Psoas muscle (tissue), 8 donors: ENCODE results near the gene CDH4. TPM values are rescaled to one million over a fixed set of nuclear protein-coding genes. Genes with fewer than 3 reads are reported as not detected.

Experiments
- ATAC-seq, 4 donors: fragments of 200-7000 bp; cut with Tn5 transposase; one replicate each; pipeline ENCODE4 v1.9.1; 2020; ENCODE audit warnings: moderate library complexity in 3 of 4, mild to moderate bottlenecking in 2 of 4
- DNase-seq, 2 donors: peaks; one replicate each; pipeline ENCODE4 v3.0.0-alpha.2; 2020
- H3K27ac ChIP-seq: fragments of 200-600 bp; one replicate; pipeline ENCODE4 v1.8.0; 2022
- H3K27me3 ChIP-seq, 3 donors: fragments of 200-600 bp in 1 of 3; one replicate each; pipeline versions ENCODE4 v1.6.1 to v1.8.0; 2013 to 2022; ENCODE audit warnings: low read length in 2 of 3, mild to moderate bottlenecking in 2 of 3, moderate library complexity in 1 of 3; ENCODE audit not compliant: insufficient read depth in 3 of 3
- H3K36me3 ChIP-seq, 2 donors: fragments of 200-600 bp in 1 of 2; one replicate each; pipeline versions ENCODE4 v1.6.1 to v1.8.0; 2013 to 2022; ENCODE audit warnings: low read depth in 1 of 2, mild to moderate bottlenecking in 1 of 2, moderate library complexity in 1 of 2; ENCODE audit not compliant: insufficient read depth in 1 of 2
- H3K4me1 ChIP-seq: fragments of 200-600 bp; one replicate; pipeline ENCODE4 v1.8.0; 2022
- H3K4me3 ChIP-seq: fragments of 200-600 bp; one replicate; pipeline ENCODE4 v1.8.0; 2022; ENCODE audit warnings: mild to moderate bottlenecking
- H3K9me3 ChIP-seq: fragments of 200-600 bp; one replicate; pipeline ENCODE4 v1.8.0; 2022
- CTCF ChIP-seq: fragments of 200-600 bp; IDR thresholded peaks from one replicate; pipeline ENCODE4 v1.8.0; 2022; ENCODE audit warnings: antibody characterized with exemption
- WGBS, 3 donors: extraction: QIAGEN DNeasy Blood & Tissue Kit; methylation state at CpG; one replicate each; pipeline versions ENCODE4 v1.1.6 to v1.1.7; 2013; 5-methylcytosine and 5-hydroxymethylcytosine counted together
- intact Hi-C, 2 donors: fragments of 100-400 bp; cut with DNase I; formaldehyde crosslinking; loops; one replicate each; pipeline versions ENCODE4 v1.11.0 to v1.14.2; 2022
- polyA plus RNA-seq, 3 donors: library from polyadenylated mRNA; stranded (reverse); fragments of 200-250 nt; gene quantifications; one replicate each; pipeline ENCODE4 v1.2.3, GENCODE V29; 2013
- total RNA-seq, 4 donors: library from RNA; stranded (reverse); fragmentation: NEBNext Ultra II Directional in 2 of 4; extraction: Animal tissue kit (Norgen Biotek cat#: 25700) in 2 of 4; gene quantifications; one replicate each; pipeline versions ENCODE4 v1.2.1 to v1.2.4, GENCODE V29; 2021 to 2023
- donor health status: healthy with polysubstance abuse.
- donor health status: DM: no; HTN: no; CAD: no; lungs with moderate emphysema.
- donor health status: Bipolar disorder and iron deficiency.
- donor health status: healthy.
- donor health status: DM: yes; HTN: yes; CAD: no.
- donor health status: DM: no; HTN: no; CAD: no.
- donor health status: DM: no; HTN: no; CAD: no.
- donor health status: DM: yes; HTN: yes; CAD: no.

Gene CDH4
- total and polyA plus RNA-seq, 7 donors, result 0.26 to 1.0 (median 0.34) TPM

DNA sequence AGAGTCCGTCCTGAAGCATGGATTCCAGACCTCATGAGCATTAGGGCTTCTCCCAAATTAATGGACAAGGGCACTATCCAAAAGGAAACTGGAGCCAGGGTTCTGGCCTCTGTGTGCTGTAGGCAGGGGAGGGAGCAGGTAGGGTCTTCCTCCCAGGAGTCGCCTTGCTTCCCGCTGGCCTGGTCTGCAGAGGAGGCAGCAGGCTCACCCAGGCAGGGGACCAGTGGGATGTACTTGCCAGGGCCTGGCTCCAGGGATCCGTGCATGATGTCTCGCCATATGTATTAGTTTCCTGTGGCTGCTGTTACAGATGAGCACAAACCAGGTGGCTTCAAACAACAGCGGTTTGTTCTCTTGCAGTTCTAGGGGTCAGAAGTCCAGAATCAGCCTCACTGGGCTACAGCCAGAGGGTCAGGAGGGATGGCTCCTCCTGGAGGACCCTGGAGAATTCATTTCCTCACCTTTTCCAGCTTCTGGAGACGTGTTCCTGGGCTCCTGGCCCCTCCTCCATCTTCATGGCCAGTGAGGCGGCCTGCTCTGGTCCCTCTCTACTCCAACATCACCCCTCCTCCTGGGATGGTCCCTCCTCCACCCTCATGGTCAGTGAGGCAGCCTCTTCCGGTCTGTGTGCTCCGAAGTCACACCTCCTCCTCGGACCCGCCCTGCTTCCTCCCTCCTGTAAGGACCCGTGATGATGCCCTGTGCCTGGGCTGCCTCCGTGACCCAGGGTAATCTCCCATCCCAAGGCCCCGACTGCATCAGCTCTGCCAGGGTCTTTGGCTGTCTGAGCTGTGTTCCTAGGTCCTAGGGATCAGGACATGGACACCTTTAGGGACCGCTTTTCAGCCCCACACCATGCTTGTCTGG, 329.1 kb downstream of the CDH4 start:
- no peak for TF ChIP-seq CTCF
- intact Hi-C loops, result no loop called here
- 72 to 85% (median 81%) methylated on average over 16 of the region's 16 CpGs for WGBS, 3 donors
- H3K9me3 ChIP-seq, result no peaks in the 10 kb centered on the region
- DNase-seq (no peak), ATAC-seq (no peak)
- no peaks in the 10 kb centered on the region for H3K4me1 ChIP-seq
- H3K27ac ChIP-seq, result no peak overlapping the region
- H3K4me3 ChIP-seq, result no peak overlapping the region
- no peaks in the 10 kb centered on the region for H3K27me3 ChIP-seq
- no peaks in the 10 kb centered on the region for H3K36me3 ChIP-seq

- intact Hi-C loops, result no loop called here
Observed at GRCh38 chr20:61581825-61582188, 329.7 kb downstream of the CDH4 start.

DNA sequence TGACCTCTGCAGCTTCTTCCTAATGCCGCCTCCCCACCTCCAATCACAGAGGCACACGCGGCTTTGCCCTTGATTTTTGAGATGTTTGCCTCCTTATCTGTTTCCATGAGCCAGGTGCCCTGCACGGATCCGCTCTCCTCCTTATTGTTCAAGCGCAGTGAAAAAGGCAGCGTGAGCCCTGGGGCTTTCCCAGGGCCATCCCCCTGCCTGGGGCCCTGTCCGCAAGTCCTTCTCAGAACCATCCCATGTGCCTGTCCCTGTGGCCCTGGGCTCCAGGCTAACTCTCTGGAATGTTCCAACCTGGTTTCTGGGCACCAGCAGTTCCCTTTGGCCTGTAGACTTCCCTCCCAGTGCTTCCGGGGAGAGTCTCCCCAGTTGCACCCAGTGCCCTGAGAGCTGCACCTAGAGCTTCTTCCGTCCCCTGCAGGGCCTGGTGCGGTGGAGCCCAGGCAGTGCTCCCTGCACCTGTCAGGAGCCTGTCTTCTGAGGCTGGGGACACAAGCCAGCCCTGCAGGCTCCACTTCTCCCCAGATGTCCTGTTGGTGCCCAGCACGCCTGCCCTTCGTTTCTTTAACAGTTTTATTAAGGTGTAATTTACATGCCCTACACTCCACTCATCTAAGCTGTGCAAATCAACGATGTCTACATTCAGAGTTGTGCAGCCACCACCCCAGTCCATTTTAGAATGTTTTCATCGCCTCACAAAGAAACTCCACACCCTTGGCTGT, 330.3 kb downstream of the CDH4 start:
- Histone ChIP-seq H3K4me3 (no peak overlapping the region), H3K27me3 (no peaks in the 10 kb centered on the region), H3K36me3 (no peaks in the 10 kb centered on the region), H3K9me3 (no peaks in the 10 kb centered on the region), H3K27ac (no peak overlapping the region), H3K4me1 (no peaks in the 10 kb centered on the region)
- intact Hi-C loops, result no loop called here
- ATAC-seq (no peak), DNase-seq (peak in 1 of 2 donors; percentile 15)
- 72 to 77% (median 77%) methylated on average over 15 of the region's 15 CpGs for WGBS, 3 donors
- no peak for TF ChIP-seq CTCF

More at GRCh38 chr20:61581825-61582188, 329.7 kb downstream of the CDH4 start:
- H3K27me3 ChIP-seq, result no peaks in the 10 kb centered on the region
- TF ChIP-seq CTCF, result no peak
- no peaks in the 10 kb centered on the region for H3K4me1 ChIP-seq
- no peaks in the 10 kb centered on the region for H3K9me3 ChIP-seq
- H3K27ac ChIP-seq, result no peak overlapping the region
- H3K36me3 ChIP-seq, result no peaks in the 10 kb centered on the region
- no peak overlapping the region for H3K4me3 ChIP-seq
- DNase-seq (no peak), ATAC-seq (no peak)
- WGBS, 3 donors, result 72 to 77% (median 77%) methylated on average over 13 to 14 of the region's 14 CpGs

DNA sequence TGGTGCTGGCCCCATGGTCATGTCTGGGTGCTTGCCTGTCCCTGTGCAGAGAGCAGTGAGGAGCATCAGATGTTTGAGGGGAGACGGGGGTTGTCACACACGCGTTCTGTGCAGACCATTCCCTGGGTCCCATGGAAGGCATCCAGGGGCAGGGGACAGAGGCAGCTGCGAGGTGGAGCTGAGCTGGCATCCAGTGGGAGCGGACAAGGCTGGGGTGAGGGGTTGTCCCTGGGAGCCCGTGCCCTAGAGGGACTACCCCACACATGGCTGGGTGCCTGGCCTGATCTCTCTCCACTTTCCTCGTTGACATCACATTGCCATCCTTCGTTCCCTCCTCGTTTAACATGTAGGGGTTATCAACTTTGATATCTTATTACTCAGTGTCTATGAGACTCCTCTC, 331.3 kb downstream of the CDH4 start:
- Histone ChIP-seq H3K9me3 (no peaks in the 10 kb centered on the region), H3K27me3 (peaks cover 0 to 2% (median 0%) of the 10 kb centered on the region in 3 donors), H3K4me1 (no peaks in the 10 kb centered on the region), H3K27ac (no peak overlapping the region), H3K4me3 (no peak overlapping the region), H3K36me3 (no peaks in the 10 kb centered on the region)
- DNase-seq (no peak), ATAC-seq (no peak)
- intact Hi-C loops, result no loop called here
- TF ChIP-seq CTCF, result no peak
- WGBS, 3 donors, result 72 to 80% (median 74%) methylated on average over 9 of the region's 9 CpGs
